Mucosa of descending colon (tissue), 3 donors: ENCODE measurements around the gene GCLC. TPM values are rescaled to one million over a fixed set of nuclear protein-coding genes. Genes with fewer than 3 reads are reported as not detected.

Experiments
- ATAC-seq: fragments of 200-7000 bp; cut with Tn5 transposase; one replicate; pipeline ENCODE4 v1.9.1; 2020; ENCODE audit warnings: mild to moderate bottlenecking, moderate library complexity
- DNase-seq, 3 donors: peaks; one replicate each; pipeline ENCODE4 v3.0.0-alpha.2; 2020
- H3K36me3 ChIP-seq: fragments of 200-600 bp; one replicate; pipeline ENCODE4 v1.8.0; 2021; ENCODE audit warnings: low read depth, mild to moderate bottlenecking
- H3K4me1 ChIP-seq: fragments of 200-600 bp; one replicate; pipeline ENCODE4 v1.8.0; 2021; ENCODE audit warnings: low read depth, mild to moderate bottlenecking
- H3K4me3 ChIP-seq: fragments of 200-600 bp; one replicate; pipeline ENCODE4 v1.8.0; 2021; ENCODE audit warnings: mild to moderate bottlenecking
- H3K9me3 ChIP-seq: fragments of 200-600 bp; one replicate; pipeline ENCODE4 v1.8.0; 2021; ENCODE audit warnings: mild to moderate bottlenecking
- intact Hi-C, 2 donors: fragments of 100-400 bp; cut with DNase I in 1 of 2; cut with micrococcal nuclease in 1 of 2; formaldehyde crosslinking; loops; one replicate each; pipeline versions ENCODE4 v1.11.0 to v1.11.1; 2022; cut with DNase I, micrococcal nuclease
- total RNA-seq, 3 donors: library from RNA; stranded (reverse); fragmentation: NEBNext Ultra II Directional in 2 of 3; extraction: Animal tissue kit (Norgen Biotek cat#: 25700) in 2 of 3; gene quantifications; one replicate each; pipeline versions ENCODE4 v1.2.1 to v1.2.4, GENCODE V29; 2021 to 2023
- TF ChIP-seq, protein P1 (sequence below): fragments of 200-600 bp; IDR thresholded peaks from one replicate; pipeline ENCODE4 v1.8.0; 2022; ENCODE audit warnings: antibody characterized with exemption, mild to moderate bottlenecking
- donor health status: DM: no; HTN: no; CAD: no; lungs with moderate emphysema.
- donor health status: DM: no; HTN: no; CAD: no.
- donor health status: DM: no; HTN: yes; CAD: no.

Gene GCLC
- total RNA-seq, 3 donors from 2014 or later: 33.1 to 67.3 (median 40.5) TPM

DNA sequence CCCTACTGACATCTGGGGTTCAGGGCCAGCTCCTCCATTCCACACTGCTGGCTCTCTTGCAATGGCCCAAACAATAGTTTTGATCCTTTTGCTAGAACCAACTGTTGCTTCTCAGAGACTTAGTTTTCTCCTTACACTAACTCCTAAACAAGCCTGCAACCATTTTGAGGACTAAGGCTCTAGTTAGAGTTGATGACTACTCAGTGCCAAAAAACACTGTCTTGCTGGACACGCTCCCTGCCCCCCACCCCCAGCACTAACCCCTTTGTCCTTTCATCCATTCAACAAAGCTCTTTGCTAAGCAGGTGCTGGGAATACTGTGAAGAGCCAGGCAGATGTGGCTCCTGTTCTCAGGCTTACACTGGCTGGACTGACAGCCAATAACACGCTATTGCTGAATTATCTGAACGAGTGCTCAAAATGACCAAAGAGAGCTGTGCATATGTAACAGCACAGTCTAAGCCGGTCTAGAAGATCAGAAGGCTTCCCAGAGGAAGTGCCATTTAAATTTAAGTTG lies 17.6 kb downstream of the GCLC start:
- Histone ChIP-seq H3K9me3 (no peaks in the 10 kb centered on the region), H3K4me3 (no peak overlapping the region), H3K36me3 (no peaks in the 10 kb centered on the region), H3K4me1 (peaks cover 22% of the 10 kb centered on the region)
- no peak for DNase-seq
- no peak for ATAC-seq
- intact Hi-C loops: no loop called here
- TF ChIP-seq, protein P1, sequence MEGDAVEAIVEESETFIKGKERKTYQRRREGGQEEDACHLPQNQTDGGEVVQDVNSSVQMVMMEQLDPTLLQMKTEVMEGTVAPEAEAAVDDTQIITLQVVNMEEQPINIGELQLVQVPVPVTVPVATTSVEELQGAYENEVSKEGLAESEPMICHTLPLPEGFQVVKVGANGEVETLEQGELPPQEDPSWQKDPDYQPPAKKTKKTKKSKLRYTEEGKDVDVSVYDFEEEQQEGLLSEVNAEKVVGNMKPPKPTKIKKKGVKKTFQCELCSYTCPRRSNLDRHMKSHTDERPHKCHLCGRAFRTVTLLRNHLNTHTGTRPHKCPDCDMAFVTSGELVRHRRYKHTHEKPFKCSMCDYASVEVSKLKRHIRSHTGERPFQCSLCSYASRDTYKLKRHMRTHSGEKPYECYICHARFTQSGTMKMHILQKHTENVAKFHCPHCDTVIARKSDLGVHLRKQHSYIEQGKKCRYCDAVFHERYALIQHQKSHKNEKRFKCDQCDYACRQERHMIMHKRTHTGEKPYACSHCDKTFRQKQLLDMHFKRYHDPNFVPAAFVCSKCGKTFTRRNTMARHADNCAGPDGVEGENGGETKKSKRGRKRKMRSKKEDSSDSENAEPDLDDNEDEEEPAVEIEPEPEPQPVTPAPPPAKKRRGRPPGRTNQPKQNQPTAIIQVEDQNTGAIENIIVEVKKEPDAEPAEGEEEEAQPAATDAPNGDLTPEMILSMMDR: no peak

DNA sequence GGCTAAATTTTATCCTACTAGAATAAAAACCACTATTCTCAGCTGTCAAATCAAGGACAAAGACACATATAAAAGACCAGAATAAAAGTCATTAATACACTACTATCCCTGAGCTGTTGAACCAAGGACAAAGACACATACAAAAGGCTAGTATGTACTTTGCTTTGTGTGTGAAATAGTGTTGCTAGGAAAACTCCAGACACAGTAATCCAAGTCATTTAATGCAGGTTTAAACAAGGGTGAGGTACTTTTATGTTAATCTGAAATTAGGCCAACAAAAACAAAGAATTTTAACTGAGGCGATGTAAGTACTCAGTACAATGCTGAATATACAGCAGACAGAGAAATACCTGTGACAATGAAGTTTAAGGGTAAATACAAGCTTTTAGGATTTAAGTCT lies 18.9 kb downstream of the GCLC start:
- no peak overlapping the region for H3K4me3 ChIP-seq
- intact Hi-C loops: no loop called here
- no peaks in the 10 kb centered on the region for H3K9me3 ChIP-seq
- TF ChIP-seq, protein P1: no peak
- no peaks in the 10 kb centered on the region for H3K36me3 ChIP-seq
- ATAC-seq (peak; percentile 60), DNase-seq (no peak)
- peaks cover 22% of the 10 kb centered on the region for H3K4me1 ChIP-seq

DNA sequence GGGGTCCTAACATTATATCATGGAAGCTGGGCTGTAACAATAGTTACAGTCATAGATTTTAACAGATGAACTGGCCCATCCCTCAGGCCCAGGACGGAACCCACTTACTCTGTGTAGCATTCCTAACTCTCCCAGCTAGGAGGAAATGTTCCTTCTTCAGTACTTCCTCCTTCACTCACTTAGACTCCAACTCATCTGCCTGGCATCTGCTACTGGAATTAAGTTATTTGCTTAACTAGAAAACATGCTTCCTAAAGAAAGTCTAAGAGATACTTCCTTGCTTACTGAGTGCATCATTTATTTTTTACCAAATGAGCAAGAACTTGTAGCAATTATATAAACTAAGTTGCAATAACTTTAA lies 20.5 kb downstream of the GCLC start:
- DNase-seq (no peak), ATAC-seq (peak; percentile 91)
- no peaks in the 10 kb centered on the region for H3K9me3 ChIP-seq
- peaks cover 22% of the 10 kb centered on the region for H3K4me1 ChIP-seq
- no peak overlapping the region for H3K4me3 ChIP-seq
- no peaks in the 10 kb centered on the region for H3K36me3 ChIP-seq
- intact Hi-C loops: no loop called here
- TF ChIP-seq, protein P1: no peak

DNA sequence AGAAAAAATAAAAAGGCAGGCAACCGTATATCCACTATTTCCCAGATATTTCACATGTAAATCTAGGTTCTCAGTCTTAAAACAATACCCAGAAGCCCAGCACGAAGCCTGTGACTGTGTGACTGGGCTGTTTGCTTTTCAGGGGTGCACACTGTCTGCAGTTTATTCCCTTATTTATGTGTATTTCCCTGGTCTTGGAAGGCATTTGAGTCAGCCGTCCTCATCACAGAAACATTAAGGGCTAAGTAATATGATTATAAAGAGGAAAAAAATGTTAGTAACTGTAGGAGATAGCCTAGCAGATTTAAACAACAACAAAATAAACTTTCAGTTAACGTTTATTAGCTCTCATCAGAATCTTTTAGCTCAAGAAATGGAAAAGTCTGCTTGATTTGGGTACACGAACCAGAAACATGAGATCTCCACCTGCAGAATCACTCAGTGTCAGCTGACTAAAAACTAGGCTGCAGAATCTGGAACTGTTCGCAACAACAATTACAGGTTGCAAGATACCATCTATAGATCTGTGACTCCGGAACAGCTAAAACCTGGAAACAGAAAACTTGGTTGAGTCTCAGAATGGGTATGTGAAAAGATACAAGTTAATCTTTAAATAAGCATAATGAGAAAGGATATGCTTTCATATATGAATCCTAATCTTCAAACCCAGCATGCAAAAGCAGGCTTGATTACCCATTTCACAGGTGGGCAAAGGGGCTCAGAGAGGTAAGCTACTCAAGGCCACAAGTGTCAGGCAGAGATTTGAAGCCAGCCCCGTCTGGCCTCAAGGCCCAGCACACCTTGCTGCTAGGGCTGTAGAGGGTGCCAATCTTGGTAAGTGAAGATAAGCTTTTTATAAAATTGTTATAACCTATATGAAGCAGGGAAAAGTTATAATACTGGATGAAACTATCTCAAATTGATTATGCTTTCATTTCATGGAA lies 21.1 kb downstream of the GCLC start:
- no peak overlapping the region for H3K4me3 ChIP-seq
- TF ChIP-seq, protein P1: no peak
- ATAC-seq: peak; percentile 21
- peaks cover 22% of the 10 kb centered on the region for H3K4me1 ChIP-seq
- intact Hi-C loops: no loop called here
- H3K36me3 ChIP-seq: no peaks in the 10 kb centered on the region
- H3K9me3 ChIP-seq: no peaks in the 10 kb centered on the region
- no peak for DNase-seq

DNA sequence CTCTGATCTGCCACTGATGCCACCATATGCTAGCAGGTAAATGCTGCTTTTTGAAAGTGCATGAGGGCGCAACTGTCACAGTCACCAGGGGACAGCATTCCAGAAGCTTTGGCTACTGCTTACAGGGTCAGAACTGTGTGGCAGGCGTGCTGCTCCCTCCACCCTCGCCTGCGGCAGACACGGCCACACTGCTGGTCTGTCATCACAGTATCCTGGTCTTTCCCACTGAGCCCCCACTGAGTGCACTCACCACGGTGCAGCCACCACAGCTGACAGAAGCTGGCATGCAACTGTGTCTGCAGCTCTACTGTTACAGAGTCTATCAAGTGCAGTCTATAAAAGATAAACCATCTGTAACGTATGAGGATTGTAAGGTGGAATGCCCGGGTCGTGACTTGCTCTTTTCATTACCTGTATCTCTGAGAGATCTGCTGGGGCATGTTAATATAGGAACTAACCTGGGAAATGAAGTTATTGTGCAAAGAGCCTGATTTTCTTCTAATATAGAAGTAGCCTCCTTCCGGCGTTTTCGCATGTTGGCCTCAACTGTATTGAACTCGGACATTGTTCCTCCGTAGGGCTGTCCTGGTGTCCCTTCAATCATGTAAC lies 24.5 kb downstream of the GCLC start:
- no peak overlapping the region for H3K4me3 ChIP-seq
- peaks cover 17% of the 10 kb centered on the region for H3K4me1 ChIP-seq
- no peak for DNase-seq
- no peak for ATAC-seq
- no peaks in the 10 kb centered on the region for H3K36me3 ChIP-seq
- no peaks in the 10 kb centered on the region for H3K9me3 ChIP-seq
- intact Hi-C loops: no loop called here
- TF ChIP-seq, protein P1: no peak
